Suprapubic skin (tissue), 4 donors: ENCODE results near the gene TNFRSF25. TPM values are rescaled to one million over a fixed set of nuclear protein-coding genes. Genes with fewer than 3 reads are reported as not detected.

Experiments
- DNase-seq, 2 donors: peaks; one replicate each; pipeline ENCODE4 v3.0.0-alpha.2; 2019; ENCODE audit warnings: low spot score in 2 of 2
- H3K27ac ChIP-seq: fragments of 200-600 bp; sonication (generic); one replicate; pipeline ENCODE4 v1.5.1; 2019
- H3K27me3 ChIP-seq: fragments of 200-600 bp; sonication (generic); one replicate; pipeline ENCODE4 v1.5.1; 2019
- H3K36me3 ChIP-seq: fragments of 200-600 bp; sonication (generic); one replicate; pipeline ENCODE4 v1.5.1; 2019
- H3K4me1 ChIP-seq: fragments of 200-600 bp; sonication (generic); one replicate; pipeline ENCODE4 v1.5.1; 2019
- H3K4me3 ChIP-seq: fragments of 200-600 bp; sonication (generic); one replicate; pipeline ENCODE4 v1.5.1; 2019; ENCODE audit warnings: mild to moderate bottlenecking
- H3K9me3 ChIP-seq: fragments of 200-600 bp; sonication (generic); one replicate; pipeline ENCODE4 v1.5.1; 2019
- CTCF ChIP-seq, 2 donors: fragments of 200-600 bp in 1 of 2; fragments of 450-650 bp in 1 of 2; sonication (generic) in 1 of 2; IDR thresholded peaks; one replicate each; pipeline ENCODE4 v1.5.1; 2016 to 2019; ENCODE audit warnings: antibody characterized with exemption in 2 of 2, mild to moderate bottlenecking in 1 of 2, moderate library complexity in 1 of 2
- EP300 ChIP-seq: sonication (generic); formaldehyde crosslinking; IDR thresholded peaks from one replicate; pipeline ENCODE4 v1.6.1; 2017; ENCODE audit warnings: antibody characterized with exemption
- POLR2A ChIP-seq, 2 donors: fragments of 450-650 bp; IDR thresholded peaks; one replicate each; pipeline ENCODE4 v1.6.1; 2017; ENCODE audit warnings: antibody characterized with exemption in 2 of 2, mild to moderate bottlenecking in 2 of 2, moderate library complexity in 2 of 2
- POLR2AphosphoS5 ChIP-seq, 3 donors: sonication (generic); formaldehyde crosslinking; IDR thresholded peaks; one replicate each; pipeline ENCODE4 v1.6.1; 2017; ENCODE audit warnings: antibody characterized with exemption in 3 of 3
- WGBS: methylation state at CpG from one replicate; pipeline ENCODE4 v1.1.5; 2018; 5-methylcytosine and 5-hydroxymethylcytosine counted together
- total RNA-seq, 4 donors: library from RNA; depleted of rRNA; stranded (reverse); fragments of >200 nt; gene quantifications; one replicate each; pipeline ENCODE4 v1.1.0, GENCODE V29; 2016

The TNFRSF25 gene
- total RNA-seq, 4 donors from 2014 or later: 66.8 to 411 (median 99.5) TPM

- Histone ChIP-seq H3K4me3 (no peak overlapping the region), H3K27me3 (no peaks in the 10 kb centered on the region), H3K4me1 (no peaks in the 10 kb centered on the region), H3K27ac (no peak overlapping the region), H3K9me3 (no peaks in the 10 kb centered on the region), H3K36me3 (no peaks in the 10 kb centered on the region)
- WGBS: 94% methylated on average over 6 of the region's 20 CpGs
- no peak for TF ChIP-seq POLR2AphosphoS5 (IDR thresholded peaks at IDR 0.05)
- no peak for TF ChIP-seq EP300
- no peak for TF ChIP-seq CTCF (IDR thresholded peaks at IDR 0.05)
- no peak for TF ChIP-seq POLR2A (IDR thresholded peaks at IDR 0.05)
- no peak for DNase-seq
Observed at GRCh38 chr1:6509220-6509918, 43.4 kb upstream of the TNFRSF25 start.

DNA sequence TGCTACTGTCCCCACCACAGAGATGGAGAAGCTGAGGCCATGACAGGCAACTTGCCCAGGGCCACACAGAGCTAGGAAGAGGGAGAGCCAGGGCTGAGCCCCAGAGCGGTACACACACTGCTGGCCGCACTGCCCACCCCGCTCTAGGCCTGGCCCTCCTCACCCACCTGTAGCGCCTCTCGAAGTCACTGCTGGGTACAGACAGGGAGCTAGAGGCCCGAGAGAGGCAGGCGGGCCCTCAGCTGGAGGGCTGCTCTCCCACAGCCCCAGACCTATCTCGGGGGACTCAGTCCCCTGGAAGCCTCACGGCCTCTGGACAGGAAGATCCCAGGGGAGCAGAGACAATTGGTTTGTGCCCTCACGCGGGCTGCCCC, 42.8 kb upstream of the TNFRSF25 start:
- Histone ChIP-seq H3K36me3 (no peaks in the 10 kb centered on the region), H3K4me3 (no peak overlapping the region), H3K9me3 (no peaks in the 10 kb centered on the region), H3K27ac (no peak overlapping the region), H3K4me1 (no peaks in the 10 kb centered on the region), H3K27me3 (no peaks in the 10 kb centered on the region)
- TF ChIP-seq EP300 (no peak), POLR2AphosphoS5 (IDR thresholded peaks at IDR 0.05) (no peak), CTCF (IDR thresholded peaks at IDR 0.05) (no peak), POLR2A (IDR thresholded peaks at IDR 0.05) (no peak)
- WGBS: 80% methylated on average over 1 of the region's 11 CpGs
- no peak for DNase-seq

DNA sequence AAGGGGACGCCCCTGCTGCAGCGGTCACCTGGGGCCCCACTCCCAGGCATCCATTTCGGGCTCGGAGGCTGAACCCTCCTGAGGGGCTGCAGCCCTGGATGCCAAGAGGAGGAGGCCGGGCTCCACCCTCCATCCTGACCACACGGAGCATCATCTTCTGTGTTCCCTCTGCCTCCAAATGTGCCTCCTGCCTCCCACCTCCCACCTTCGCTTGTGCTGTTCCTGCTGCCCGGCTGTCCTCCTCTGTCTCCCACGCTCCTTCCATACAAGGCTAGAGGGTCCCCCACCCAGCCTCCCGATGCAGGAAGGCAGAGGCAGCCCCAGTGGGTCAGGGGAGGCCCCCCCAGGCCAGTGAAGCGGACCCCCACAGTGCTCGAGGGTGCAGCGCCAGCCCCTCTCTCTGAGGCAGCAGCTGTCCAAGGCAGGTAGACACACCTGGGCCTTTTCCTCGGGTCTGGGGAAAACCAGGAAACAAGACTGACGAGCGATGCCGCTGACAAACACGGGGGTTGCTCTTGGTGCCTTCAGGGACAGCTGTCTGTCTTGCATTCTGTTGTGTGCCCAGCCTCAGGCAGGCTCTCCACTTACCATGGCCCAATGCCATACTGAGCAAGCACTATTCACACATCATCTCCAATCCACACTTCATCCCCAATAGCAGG, 42.3 kb upstream of the TNFRSF25 start:
- TF ChIP-seq POLR2A (IDR thresholded peaks at IDR 0.05): no peak
- no peak for TF ChIP-seq CTCF (IDR thresholded peaks at IDR 0.05)
- TF ChIP-seq EP300: no peak
- no peak for TF ChIP-seq POLR2AphosphoS5 (IDR thresholded peaks at IDR 0.05)
- H3K4me1 ChIP-seq: no peaks in the 10 kb centered on the region
- no peak overlapping the region for H3K4me3 ChIP-seq
- H3K27me3 ChIP-seq: no peaks in the 10 kb centered on the region
- H3K36me3 ChIP-seq: no peaks in the 10 kb centered on the region
- 84% methylated on average over 11 of the region's 18 CpGs for WGBS
- no peak for DNase-seq
- H3K27ac ChIP-seq: no peak overlapping the region
- H3K9me3 ChIP-seq: no peaks in the 10 kb centered on the region

- 41% methylated on average over 10 of the region's 12 CpGs for WGBS
- H3K9me3 ChIP-seq: no peaks in the 10 kb centered on the region
- H3K4me1 ChIP-seq: peaks cover 4% of the 10 kb centered on the region
- no peaks in the 10 kb centered on the region for H3K27me3 ChIP-seq
- DNase-seq: no peak
- no peak overlapping the region for H3K27ac ChIP-seq
- TF ChIP-seq EP300: no peak
- no peak for TF ChIP-seq POLR2AphosphoS5 (IDR thresholded peaks at IDR 0.05)
- no peak for TF ChIP-seq POLR2A (IDR thresholded peaks at IDR 0.05)
- TF ChIP-seq CTCF (IDR thresholded peaks at IDR 0.05): no peak
- H3K4me3 ChIP-seq: no peak overlapping the region
- no peaks in the 10 kb centered on the region for H3K36me3 ChIP-seq
Observed at GRCh38 chr1:6507461-6507911, 41.5 kb upstream of the TNFRSF25 start.

GRCh38 chr1:6507037-6507428, 41.1 kb upstream of the TNFRSF25 start:
- TF ChIP-seq POLR2AphosphoS5 (IDR thresholded peaks at IDR 0.05) (no peak), POLR2A (IDR thresholded peaks at IDR 0.05) (no peak), CTCF (IDR thresholded peaks at IDR 0.05) (no peak), EP300 (no peak)
- H3K27ac ChIP-seq: no peak overlapping the region

More at GRCh38 chr1:6507037-6507428, 41.1 kb upstream of the TNFRSF25 start:
- Histone ChIP-seq H3K9me3 (no peaks in the 10 kb centered on the region), H3K27me3 (no peaks in the 10 kb centered on the region), H3K4me3 (no peak overlapping the region), H3K36me3 (no peaks in the 10 kb centered on the region), H3K4me1 (peaks cover 9% of the 10 kb centered on the region)
- no peak for DNase-seq
- 79% methylated on average over 7 of the region's 7 CpGs for WGBS
